Measurements from ENCODE around the gene ELL2. TPM values are rescaled to one million over a fixed set of nuclear protein-coding genes. Genes with fewer than 3 reads are reported as not detected.
"Not testable (repeated sequence)": the region's sequence is repeated elsewhere in the genome, so short reads cannot be mapped to it uniquely, and the experiment has no call there.

The ELL2 gene
- total and polyA plus RNA-seq, 2 donors, result 14.1 to 30.2 TPM

GRCh38 chr5:95938766-95939165 is 22.9 kb downstream of the ELL2 start:
- no peak for DNase-seq (ENCODE audit: extremely low spot score)
- Histone ChIP-seq H3K36me3 (ENCODE audit: insufficient read depth) (no peaks in the 10 kb centered on the region), H3K27ac (ENCODE audit: low read depth) (no peak overlapping the region), H3K4me3 (ENCODE audit: low read depth, low read length) (no peak overlapping the region), H3K4me1 (ENCODE audit: insufficient read depth) (peaks cover 3% of the 10 kb centered on the region)
- WGBS, result 97% methylated on average over 1 of the region's 1 CpG

GRCh38 chr5:95938347-95938746 is 23.3 kb downstream of the ELL2 start:
- H3K27ac ChIP-seq (ENCODE audit: low read depth), result no peak overlapping the region
- H3K36me3 ChIP-seq (ENCODE audit: insufficient read depth), result no peaks in the 10 kb centered on the region
- H3K4me1 ChIP-seq (ENCODE audit: insufficient read depth), result peaks cover 3% of the 10 kb centered on the region
- WGBS, result 94% methylated on average over 1 of the region's 1 CpG
- DNase-seq (ENCODE audit: extremely low spot score), result no peak
- no peak overlapping the region for H3K4me3 ChIP-seq (ENCODE audit: low read depth, low read length)

GRCh38 chr5:95937607-95938152 is 24.0 kb downstream of the ELL2 start:
- Histone ChIP-seq H3K27ac (ENCODE audit: low read depth) (no peak overlapping the region), H3K4me1 (ENCODE audit: insufficient read depth) (peaks cover 3% of the 10 kb centered on the region), H3K36me3 (ENCODE audit: insufficient read depth) (no peaks in the 10 kb centered on the region), H3K4me3 (ENCODE audit: low read depth, low read length) (no peak overlapping the region)
- DNase-seq (ENCODE audit: extremely low spot score), result no peak
- 80% methylated on average over 3 of the region's 3 CpGs for WGBS

- H3K4me1 ChIP-seq (ENCODE audit: insufficient read depth), result peaks cover 3% of the 10 kb centered on the region
- 91% methylated on average over 5 of the region's 5 CpGs for WGBS
- no peak for DNase-seq (ENCODE audit: extremely low spot score)
These were observed 24.7 kb downstream of the ELL2 start for GRCh38 chr5:95936812-95937397.

DNA sequence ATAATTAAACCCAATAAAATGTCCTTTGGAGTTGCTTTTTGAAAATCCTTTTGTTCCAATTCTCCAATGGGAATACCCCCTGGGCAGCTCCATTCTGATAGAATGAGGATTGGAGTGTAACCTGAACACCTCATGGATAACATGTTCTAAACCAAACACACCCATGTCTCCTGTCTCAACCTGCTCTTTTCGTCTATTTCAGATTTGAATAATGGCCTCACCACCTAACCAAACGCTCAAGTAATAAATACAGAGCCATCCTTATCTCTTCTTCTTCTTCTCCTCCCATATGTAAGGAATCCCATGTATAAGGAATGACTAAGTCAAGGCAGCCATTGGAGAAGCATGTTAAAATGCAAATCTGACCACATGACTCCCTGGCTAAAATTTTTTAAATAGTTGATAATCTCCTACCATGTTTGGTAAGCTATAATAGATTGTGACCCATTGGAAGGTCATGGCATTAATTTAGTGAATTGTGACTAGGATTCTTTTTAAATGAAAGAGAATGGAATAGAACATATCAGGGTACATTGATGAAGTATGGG is 26.0 kb downstream of the ELL2 start:
- Histone ChIP-seq H3K36me3 (ENCODE audit: insufficient read depth) (no peaks in the 10 kb centered on the region), H3K27ac (ENCODE audit: low read depth) (no peak overlapping the region), H3K4me1 (ENCODE audit: insufficient read depth) (peaks cover 3% of the 10 kb centered on the region), H3K4me3 (ENCODE audit: low read depth, low read length) (no peak overlapping the region)
- no peak for DNase-seq (ENCODE audit: extremely low spot score)
- 89% methylated on average over 2 of the region's 2 CpGs for WGBS

More at GRCh38 chr5:95936812-95937397, 24.7 kb downstream of the ELL2 start:
- Histone ChIP-seq H3K27ac (ENCODE audit: low read depth) (no peak overlapping the region), H3K4me3 (ENCODE audit: low read depth, low read length) (no peak overlapping the region), H3K36me3 (ENCODE audit: insufficient read depth) (no peaks in the 10 kb centered on the region)

GRCh38 chr5:95934207-95934804 is 27.3 kb downstream of the ELL2 start:
- Histone ChIP-seq H3K36me3 (ENCODE audit: insufficient read depth) (no peaks in the 10 kb centered on the region), H3K27ac (ENCODE audit: low read depth) (no peak overlapping the region), H3K4me1 (ENCODE audit: insufficient read depth) (peaks cover 3% of the 10 kb centered on the region), H3K4me3 (ENCODE audit: low read depth, low read length) (no peak overlapping the region)
- DNase-seq (ENCODE audit: extremely low spot score), result no peak

DNA sequence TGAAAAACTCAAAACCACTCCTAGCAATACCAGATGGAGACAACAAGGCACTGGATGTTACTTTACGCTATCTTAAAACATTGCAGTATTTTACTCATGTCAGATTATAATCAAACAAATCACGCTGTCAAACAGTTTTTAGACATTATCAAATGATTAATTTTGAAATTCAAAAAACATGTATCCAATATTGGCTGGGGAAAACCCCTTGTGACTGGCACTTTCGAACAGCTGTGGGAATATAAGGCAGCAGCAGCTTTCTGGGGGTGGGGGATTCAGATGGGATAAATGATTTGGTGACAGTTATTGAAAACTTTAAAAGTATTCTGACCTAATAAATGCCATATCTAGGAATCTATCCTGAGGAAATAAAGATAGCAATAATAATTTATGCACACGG is 28.7 kb downstream of the ELL2 start:
- 91% methylated on average over 4 of the region's 4 CpGs for WGBS
- DNase-seq (ENCODE audit: extremely low spot score), result no peak
- Histone ChIP-seq H3K4me3 (ENCODE audit: low read depth, low read length) (no peak overlapping the region), H3K4me1 (ENCODE audit: insufficient read depth) (peaks cover 3% of the 10 kb centered on the region), H3K36me3 (ENCODE audit: insufficient read depth) (no peaks in the 10 kb centered on the region), H3K27ac (ENCODE audit: low read depth) (no peak overlapping the region)

GRCh38 chr5:95931079-95931833 is 30.4 kb downstream of the ELL2 start:
- Histone ChIP-seq H3K4me1 (ENCODE audit: insufficient read depth) (peaks cover 3% of the 10 kb centered on the region), H3K4me3 (ENCODE audit: low read depth, low read length) (no peak overlapping the region), H3K27ac (ENCODE audit: low read depth) (no peak overlapping the region), H3K36me3 (ENCODE audit: insufficient read depth) (no peaks in the 10 kb centered on the region)
- 90% methylated on average over 3 of the region's 3 CpGs for WGBS
- no peak for DNase-seq (ENCODE audit: extremely low spot score)

DNA sequence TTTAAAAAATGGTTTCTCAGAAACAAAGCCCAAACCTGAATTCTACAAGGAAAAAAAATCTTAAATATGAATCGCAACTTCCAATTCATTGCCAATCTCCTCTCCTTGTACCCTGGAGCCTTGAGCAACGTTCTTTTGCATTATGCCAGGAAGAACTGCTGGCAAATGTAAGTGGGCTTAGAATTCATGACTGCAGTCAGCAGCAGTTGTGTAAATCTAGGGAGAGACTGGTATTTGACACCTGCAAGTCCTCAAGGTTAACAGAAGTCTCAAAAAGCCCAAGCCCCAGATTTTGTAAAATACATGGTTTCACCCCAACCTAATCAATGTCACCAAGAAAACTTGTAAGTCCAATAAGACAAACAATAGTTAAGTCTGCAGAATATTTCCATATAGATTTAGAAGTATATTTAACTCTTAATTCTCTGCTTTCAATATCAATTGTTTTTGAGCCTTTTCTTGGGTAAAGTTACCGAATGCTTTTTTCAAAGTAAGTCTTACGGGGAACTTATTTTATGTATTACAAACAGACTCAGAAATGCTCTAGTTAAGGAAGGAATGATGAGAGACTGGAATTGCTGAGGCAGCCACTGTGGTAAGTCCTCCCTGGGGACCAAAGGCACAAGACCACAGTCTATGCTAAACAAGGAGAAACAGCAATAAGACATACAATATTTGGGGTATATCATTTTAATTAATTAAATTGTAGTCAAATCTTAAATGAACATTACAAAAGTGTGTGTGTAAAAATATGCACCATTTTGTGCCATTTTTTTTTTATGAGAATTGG is 31.3 kb downstream of the ELL2 start:
- Histone ChIP-seq H3K27ac (ENCODE audit: low read depth) (no peak overlapping the region), H3K4me1 (ENCODE audit: insufficient read depth) (peaks cover 3% of the 10 kb centered on the region), H3K36me3 (ENCODE audit: insufficient read depth) (no peaks in the 10 kb centered on the region), H3K4me3 (ENCODE audit: low read depth, low read length) (no peak overlapping the region)
- DNase-seq (ENCODE audit: extremely low spot score), result no peak
- WGBS, result 92% methylated on average over 4 of the region's 4 CpGs

DNA sequence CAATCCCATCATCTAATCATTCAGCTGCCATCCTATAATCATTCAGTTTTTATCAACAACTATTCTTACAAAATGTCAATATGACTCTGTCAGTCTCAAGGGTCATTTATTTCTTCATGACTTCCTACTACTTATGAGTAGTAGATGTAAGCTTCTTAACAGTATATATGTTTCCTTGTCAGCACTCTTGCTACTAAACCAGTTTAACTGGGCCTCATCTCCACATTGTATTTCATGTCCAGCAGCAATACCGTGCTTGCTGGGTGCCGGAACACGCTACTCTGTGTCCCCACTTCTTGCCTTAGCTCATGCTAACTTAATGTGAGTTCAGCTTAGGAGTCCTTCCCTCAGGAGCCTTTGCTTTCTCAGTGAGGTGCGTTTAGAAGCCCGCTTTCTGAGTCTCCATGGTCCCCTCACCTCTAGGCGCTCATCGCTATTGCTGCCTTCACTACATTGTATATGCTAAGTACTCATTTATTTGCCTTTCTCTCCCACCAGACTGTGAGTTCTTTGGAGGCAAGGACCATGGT is 32.9 kb downstream of the ELL2 start:
- Histone ChIP-seq H3K4me1 (ENCODE audit: insufficient read depth) (no peaks in the 10 kb centered on the region), H3K27ac (ENCODE audit: low read depth) (no peak overlapping the region)

DNA sequence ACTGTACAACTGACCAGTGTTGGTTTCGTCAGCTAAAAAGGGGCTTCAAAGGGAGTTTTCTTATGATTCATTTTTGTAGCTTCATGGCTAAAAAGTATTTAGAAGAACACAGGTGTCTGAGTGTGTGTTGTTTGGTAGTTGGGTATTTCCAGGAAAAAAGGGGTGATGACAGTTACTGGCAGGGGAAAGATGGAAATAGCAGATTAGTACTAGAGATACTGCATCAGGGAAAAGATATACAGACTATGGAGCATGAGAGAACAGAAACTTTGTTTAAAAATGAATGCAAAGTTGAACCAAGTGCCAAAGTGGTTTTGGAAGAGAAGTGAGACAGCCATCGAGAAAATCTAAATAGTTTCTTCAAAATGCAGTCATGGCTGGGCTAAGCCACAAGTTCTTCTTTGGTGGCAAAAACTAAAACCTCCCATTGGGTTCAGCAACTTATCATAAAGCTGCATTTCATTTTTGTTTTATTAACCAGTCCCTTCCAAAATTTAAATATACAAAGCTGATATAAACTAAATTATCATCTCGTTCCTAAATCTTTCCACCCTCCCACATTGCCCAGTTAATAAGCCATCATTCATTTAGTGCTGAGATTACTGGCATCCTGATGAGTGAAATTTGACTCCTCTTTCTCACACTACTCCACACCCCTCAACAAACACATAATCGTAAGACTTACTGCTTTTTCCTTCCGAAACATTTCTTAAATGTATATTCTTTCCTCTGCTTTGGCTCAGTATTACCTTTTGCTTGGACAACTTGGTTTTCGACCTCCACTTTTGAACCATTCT is 33.5 kb downstream of the ELL2 start:
- H3K4me3 ChIP-seq (ENCODE audit: low read depth, low read length), result no peak overlapping the region
- no peak for DNase-seq (ENCODE audit: extremely low spot score)
- WGBS, result 58% methylated on average over 6 of the region's 6 CpGs
- H3K4me1 ChIP-seq (ENCODE audit: insufficient read depth), result no peaks in the 10 kb centered on the region
- H3K36me3 ChIP-seq (ENCODE audit: insufficient read depth), result no peaks in the 10 kb centered on the region
- no peak overlapping the region for H3K27ac ChIP-seq (ENCODE audit: low read depth)

More for the DNA sequence above, 32.9 kb downstream of the ELL2 start:
- no peaks in the 10 kb centered on the region for H3K36me3 ChIP-seq (ENCODE audit: insufficient read depth)
- DNase-seq (ENCODE audit: extremely low spot score), result no peak
- 97% methylated on average over 7 of the region's 7 CpGs for WGBS
- no peak overlapping the region for H3K4me3 ChIP-seq (ENCODE audit: low read depth, low read length)

DNA sequence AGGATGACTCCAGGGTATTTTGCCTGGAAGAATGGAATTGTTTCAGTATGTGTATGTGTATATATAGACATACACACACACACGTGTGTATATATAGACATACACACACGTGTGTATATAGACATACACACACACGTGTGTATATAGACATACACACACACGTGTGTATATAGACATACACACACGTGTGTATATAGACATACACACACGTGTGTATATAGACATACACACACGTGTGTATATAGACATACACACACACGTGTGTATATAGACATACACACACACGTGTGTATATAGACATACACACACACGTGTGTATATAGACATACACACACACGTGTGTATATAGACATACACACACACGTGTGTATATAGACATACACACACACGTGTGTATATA is 34.4 kb downstream of the ELL2 start:
- WGBS, result 92% methylated on average over 13 of the region's 13 CpGs
- H3K4me1 ChIP-seq (ENCODE audit: insufficient read depth); DNase-seq (ENCODE audit: extremely low spot score): not testable (repeated sequence)

More for the DNA sequence above, 34.4 kb downstream of the ELL2 start:
- H3K4me3 ChIP-seq (ENCODE audit: low read depth, low read length); H3K27ac ChIP-seq (ENCODE audit: low read depth); H3K36me3 ChIP-seq (ENCODE audit: insufficient read depth): not testable (repeated sequence)

Measured in urinary bladder (tissue), 4 donors.